ENCODE measurements around the gene GOLT1B. TPM values are rescaled to one million over a fixed set of nuclear protein-coding genes. Genes with fewer than 3 reads are reported as not detected.

Gene GOLT1B
- total RNA-seq, 1 donor from 2014 or later, result 9.2 TPM

- no peak for TF ChIP-seq CTCF (IDR thresholded peaks at IDR 0.05)
- no peak for DNase-seq (ENCODE audit: low spot score in 2 of 2)
- no peak overlapping the region for H3K27ac ChIP-seq
- no peak overlapping the region for H3K4me3 ChIP-seq
- no peaks in the 10 kb centered on the region for H3K9me3 ChIP-seq
- intact Hi-C loops (cut with DNase I), result no loop called here
- H3K4me1 ChIP-seq, result no peaks in the 10 kb centered on the region
- no peaks in the 10 kb centered on the region for H3K27me3 ChIP-seq
- H3K36me3 ChIP-seq, result no peaks in the 10 kb centered on the region
These were observed 64.8 kb downstream of the GOLT1B start for GRCh38 chr12:21566223-21566906.

GRCh38 chr12:21566907-21567394 is 65.4 kb downstream of the GOLT1B start:
- TF ChIP-seq CTCF (IDR thresholded peaks at IDR 0.05), result no peak
- no peaks in the 10 kb centered on the region for H3K9me3 ChIP-seq
- no peak overlapping the region for H3K4me3 ChIP-seq
- no peak for DNase-seq (ENCODE audit: low spot score in 2 of 2)
- H3K4me1 ChIP-seq, result no peaks in the 10 kb centered on the region
- H3K27me3 ChIP-seq, result no peaks in the 10 kb centered on the region
- H3K36me3 ChIP-seq, result no peaks in the 10 kb centered on the region
- H3K27ac ChIP-seq, result no peak overlapping the region
- intact Hi-C loops (cut with DNase I), result no loop called here

Other genes starting within 250 kb of the GOLT1B start
- gene SLCO1A2, start 166.9 kb upstream of the GOLT1B start, total RNA-seq, result not detected
- not detected for gene IAPP, start 128.9 kb upstream of the GOLT1B start, total RNA-seq
- gene PYROXD1, start 64.1 kb upstream of the GOLT1B start, total RNA-seq, result 8.7 TPM
- gene RECQL, start 154 bp upstream of the GOLT1B start, total RNA-seq, result 8.7 TPM
- gene SPX, start 24.5 kb downstream of the GOLT1B start, total RNA-seq, result not detected
- not detected for gene GYS2, start 103.1 kb downstream of the GOLT1B start, total RNA-seq
- gene LDHB, start 156.1 kb downstream of the GOLT1B start, total RNA-seq, result 125 TPM